ENCODE measurements around the gene NRF1.

DNA sequence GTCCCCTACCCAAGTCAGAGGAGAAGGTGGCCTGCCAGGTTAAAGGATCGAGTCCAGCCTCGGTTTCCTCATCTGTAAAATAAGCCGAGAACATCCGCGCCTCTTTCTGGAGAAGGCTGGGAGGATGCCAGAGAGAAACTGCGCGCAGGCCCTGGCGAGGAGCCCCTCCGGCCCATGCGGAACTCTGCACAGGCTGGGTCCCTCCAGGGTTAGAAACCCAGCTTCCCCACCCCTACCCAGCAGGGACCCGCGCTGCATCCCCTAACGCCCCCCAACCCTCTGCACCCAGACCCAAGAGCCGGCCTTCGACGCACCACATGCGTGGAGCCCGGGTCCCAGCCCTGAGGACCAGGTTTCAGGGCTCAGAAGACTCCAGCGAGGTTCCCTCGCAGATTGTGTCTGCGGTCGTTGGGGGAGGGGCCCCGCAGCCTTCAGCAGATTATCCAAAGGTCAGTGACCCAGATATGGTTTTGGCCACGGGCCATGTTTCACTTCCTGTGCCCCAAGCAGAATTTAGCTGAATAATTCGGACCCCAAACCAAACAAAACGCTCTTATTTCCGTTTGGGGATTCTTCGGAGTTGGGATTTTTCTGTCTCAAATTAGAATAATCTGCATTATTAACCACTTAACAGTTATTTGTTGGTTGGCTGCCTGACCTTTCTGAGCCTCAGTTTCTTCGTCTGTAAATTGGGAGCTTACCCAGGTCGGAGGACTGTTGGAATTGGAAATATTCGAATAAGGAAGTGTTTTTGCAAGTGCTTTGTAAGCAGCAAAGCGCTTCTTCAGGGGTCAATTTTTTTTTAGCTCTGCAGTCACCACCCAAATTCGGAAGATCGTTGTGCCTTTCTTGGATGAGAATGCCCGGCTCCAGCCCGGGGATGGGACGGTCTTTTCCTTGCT lies 173.5 kb downstream of the NRF1 start:
- TF ChIP-seq, protein P1, sequence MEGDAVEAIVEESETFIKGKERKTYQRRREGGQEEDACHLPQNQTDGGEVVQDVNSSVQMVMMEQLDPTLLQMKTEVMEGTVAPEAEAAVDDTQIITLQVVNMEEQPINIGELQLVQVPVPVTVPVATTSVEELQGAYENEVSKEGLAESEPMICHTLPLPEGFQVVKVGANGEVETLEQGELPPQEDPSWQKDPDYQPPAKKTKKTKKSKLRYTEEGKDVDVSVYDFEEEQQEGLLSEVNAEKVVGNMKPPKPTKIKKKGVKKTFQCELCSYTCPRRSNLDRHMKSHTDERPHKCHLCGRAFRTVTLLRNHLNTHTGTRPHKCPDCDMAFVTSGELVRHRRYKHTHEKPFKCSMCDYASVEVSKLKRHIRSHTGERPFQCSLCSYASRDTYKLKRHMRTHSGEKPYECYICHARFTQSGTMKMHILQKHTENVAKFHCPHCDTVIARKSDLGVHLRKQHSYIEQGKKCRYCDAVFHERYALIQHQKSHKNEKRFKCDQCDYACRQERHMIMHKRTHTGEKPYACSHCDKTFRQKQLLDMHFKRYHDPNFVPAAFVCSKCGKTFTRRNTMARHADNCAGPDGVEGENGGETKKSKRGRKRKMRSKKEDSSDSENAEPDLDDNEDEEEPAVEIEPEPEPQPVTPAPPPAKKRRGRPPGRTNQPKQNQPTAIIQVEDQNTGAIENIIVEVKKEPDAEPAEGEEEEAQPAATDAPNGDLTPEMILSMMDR (IDR thresholded peaks at IDR 0.05; ENCODE audit: low read depth, low read length): no peak
- no peak for TF ChIP-seq POLR2A (IDR thresholded peaks at IDR 0.05; ENCODE audit: extremely low read depth, insufficient read length)
- no peak for TF ChIP-seq MYC (IDR thresholded peaks at IDR 0.05; ENCODE audit: low read depth, low read length)
